NT2/D1 (cell line): Measurements from ENCODE around the gene MANF.

Source experiments
- YY1 ChIP-seq: IDR thresholded peaks from 2 replicates; pipeline ENCODE4 v1.6.1; 2011; ENCODE audit not compliant: insufficient read length, insufficient read depth
- ZNF274 ChIP-seq: IDR thresholded peaks from 2 replicates; pipeline ENCODE4 v1.6.1; 2011; ENCODE audit warnings: mild to moderate bottlenecking, low read depth, low read length

DNA sequence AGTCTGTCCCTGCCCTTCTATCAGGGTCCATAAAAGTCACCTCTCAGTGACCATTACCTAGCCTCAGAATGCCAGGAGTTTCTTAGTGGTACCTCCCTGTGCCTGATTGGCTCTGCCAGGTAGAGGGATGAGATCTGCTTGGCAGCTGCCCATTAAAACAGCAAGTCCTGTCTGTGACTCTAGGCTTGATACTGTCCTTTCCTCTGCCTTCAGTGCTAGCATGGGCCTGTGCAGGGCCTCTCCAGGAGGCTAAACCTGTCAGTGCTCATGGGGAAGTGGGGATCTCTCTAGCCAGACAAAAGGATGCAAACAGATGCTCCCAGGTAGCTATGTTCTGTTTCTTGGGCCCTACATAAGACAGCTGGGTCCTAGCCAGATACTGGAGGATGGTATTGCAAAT, 10.0 kb upstream of the MANF start:
- TF ChIP-seq YY1 (no peak), ZNF274 (no peak)
